Suprapubic skin (tissue), 3 donors: ENCODE data around the gene CUBN.

Source experiments
- CTCF ChIP-seq, 2 donors: fragments of 200-600 bp in 1 of 2; fragments of 450-650 bp in 1 of 2; sonication (generic) in 1 of 2; IDR thresholded peaks; one replicate each; pipeline ENCODE4 v1.5.1; 2016 to 2019; ENCODE audit warnings: antibody characterized with exemption in 2 of 2, mild to moderate bottlenecking in 1 of 2, moderate library complexity in 1 of 2
- EP300 ChIP-seq: sonication (generic); formaldehyde crosslinking; IDR thresholded peaks from one replicate; pipeline ENCODE4 v1.6.1; 2017; ENCODE audit warnings: antibody characterized with exemption

- no peak for TF ChIP-seq CTCF (IDR thresholded peaks at IDR 0.05)
- TF ChIP-seq EP300: no peak
These were observed 297.1 kb downstream of the CUBN start for GRCh38 chr10:16832351-16833080.
